Thoracic aorta (tissue), 2 donors: ENCODE measurements around the gene NTRK3. TPM values are rescaled to one million over a fixed set of nuclear protein-coding genes. Genes with fewer than 3 reads are reported as not detected.
"Not testable (repeated sequence)": the region's sequence is repeated elsewhere in the genome, so short reads cannot be mapped to it uniquely, and the experiment has no call there.

Experiments used
- ATAC-seq: fragments of 150-250 bp; one replicate; pipeline ENCODE4 v1.8.0; 2017; ENCODE audit warnings: low read depth; ENCODE audit not compliant: insufficient number of reproducible peaks, low FRiP score
- DNase-seq: peaks from one replicate; pipeline ENCODE4 v3.0.0-alpha.2; 2020; ENCODE audit warnings: low spot score
- H3K27ac ChIP-seq, 2 donors: fragments of 200-600 bp; sonication (generic); 1 replicate in 1 of 2; 2 replicates in 1 of 2; pipeline ENCODE4 v1.5.1; 2016; ENCODE audit warnings: mild to moderate bottlenecking in 2 of 2, moderate library complexity in 2 of 2
- H3K27me3 ChIP-seq: fragments of 200-600 bp; sonication (generic); replicated peaks from 2 replicates; pipeline ENCODE4 v1.6.0; 2016; ENCODE audit warnings: mild to moderate bottlenecking; ENCODE audit not compliant: insufficient read depth
- H3K36me3 ChIP-seq: fragments of 200-600 bp; sonication (generic); one replicate; pipeline ENCODE4 v1.5.1; 2016
- H3K4me1 ChIP-seq, 2 donors: fragments of 200-600 bp; sonication (generic); 1 replicate in 1 of 2; 2 replicates in 1 of 2; pipeline versions ENCODE4 v1.5.1 to v1.6.0; 2016; ENCODE audit warnings: low read depth in 2 of 2, mild to moderate bottlenecking in 1 of 2; ENCODE audit not compliant: control insufficient read depth in 1 of 2
- H3K4me3 ChIP-seq: fragments of 200-600 bp; sonication (generic); 2 replicates; pipeline ENCODE4 v1.5.1; 2016; ENCODE audit warnings: mild to moderate bottlenecking
- H3K9me3 ChIP-seq: fragments of 200-600 bp; sonication (generic); 2 replicates; pipeline ENCODE4 v1.5.1; 2016
- CTCF ChIP-seq: fragments of 200-600 bp; sonication (generic); IDR thresholded peaks from one replicate; pipeline ENCODE4 v1.5.1; 2019; ENCODE audit warnings: antibody characterized with exemption
- total RNA-seq, 2 donors: library from RNA; depleted of rRNA; stranded (reverse); fragments of >200 nt; gene quantifications; one replicate each; pipeline versions ENCODE4 v1.1.0 to v1.2.3, GENCODE V29; 2016

NTRK3 gene
- total RNA-seq, 2 donors from 2014 or later = 84.9 to 87.3 TPM

- ATAC-seq (no peak), DNase-seq (no peak)
- Histone ChIP-seq H3K4me3 (no peak overlapping the region), H3K36me3 (peaks cover 7% of the 10 kb centered on the region), H3K27ac (no peak overlapping the region), H3K4me1 (peaks cover 0 to 13% of the 10 kb centered on the region in 2 donors), H3K27me3 (no peaks in the 10 kb centered on the region), H3K9me3 (no peaks in the 10 kb centered on the region)
- TF ChIP-seq CTCF = no peak
Measured at GRCh38 chr15:88035381-88035780, 221.2 kb downstream of the NTRK3 start.

- DNase-seq, H3K36me3 ChIP-seq, H3K9me3 ChIP-seq, H3K4me3 ChIP-seq, H3K27me3 ChIP-seq, ATAC-seq, H3K27ac ChIP-seq: not testable (repeated sequence)
- peaks cover 0 to 11% of the 10 kb centered on the region in 2 donors for H3K4me1 ChIP-seq
Measured at GRCh38 chr15:88033421-88033820, 223.1 kb downstream of the NTRK3 start.

GRCh38 chr15:88032787-88033186 is 223.8 kb downstream of the NTRK3 start:
- Histone ChIP-seq H3K9me3 (no peaks in the 10 kb centered on the region), H3K4me3 (no peak overlapping the region), H3K4me1 (peaks cover 0 to 8% of the 10 kb centered on the region in 2 donors), H3K36me3 (peaks cover 9% of the 10 kb centered on the region), H3K27me3 (no peaks in the 10 kb centered on the region), H3K27ac (no peak overlapping the region)
- no peak for ATAC-seq
- DNase-seq = no peak
- no peak for TF ChIP-seq CTCF

- Histone ChIP-seq H3K36me3 (peaks cover 9% of the 10 kb centered on the region), H3K27me3 (no peaks in the 10 kb centered on the region), H3K27ac (no peak overlapping the region), H3K9me3 (no peaks in the 10 kb centered on the region), H3K4me1 (peaks cover 0 to 8% of the 10 kb centered on the region in 2 donors), H3K4me3 (no peak overlapping the region)
- ATAC-seq (no peak), DNase-seq (no peak)
- no peak for TF ChIP-seq CTCF
Measured at GRCh38 chr15:88031461-88031860, 225.1 kb downstream of the NTRK3 start.

- DNase-seq = no peak
- Histone ChIP-seq H3K27ac (no peak overlapping the region), H3K4me3 (no peak overlapping the region), H3K9me3 (no peaks in the 10 kb centered on the region), H3K36me3 (peaks cover 9% of the 10 kb centered on the region), H3K4me1 (no peaks in the 10 kb centered on the region), H3K27me3 (no peaks in the 10 kb centered on the region)
- TF ChIP-seq CTCF = no peak
- ATAC-seq = no peak
Measured at GRCh38 chr15:88029696-88030095, 226.8 kb downstream of the NTRK3 start.

- ATAC-seq (no peak), DNase-seq (no peak)
- Histone ChIP-seq H3K27ac (no peak overlapping the region), H3K9me3 (no peaks in the 10 kb centered on the region), H3K27me3 (no peaks in the 10 kb centered on the region), H3K4me3 (no peak overlapping the region), H3K4me1 (no peaks in the 10 kb centered on the region), H3K36me3 (peaks cover 9% of the 10 kb centered on the region)
- TF ChIP-seq CTCF = no peak
Measured at GRCh38 chr15:88028024-88028423, 228.5 kb downstream of the NTRK3 start.
